Epithelial cell of proximal tubule (primary cell): ENCODE results near the gene FRYL. TPM values are rescaled to one million over a fixed set of nuclear protein-coding genes. Genes with fewer than 3 reads are reported as not detected.

Experiments
- DNase-seq: peaks from one replicate; pipeline ENCODE4 v3.0.0-alpha.2; 2011; ENCODE audit warnings: low read depth
- H3K4me3 ChIP-seq: 2 replicates; pipeline ENCODE4 v1.5.1; 2011; ENCODE audit warnings: low read depth, mild to moderate bottlenecking, low read length
- CTCF ChIP-seq: conservative IDR thresholded peaks from 2 replicates; pipeline ENCODE4 v1.5.1; 2012; ENCODE audit warnings: low read depth, mild to moderate bottlenecking, low read length
- total RNA-seq: library from RNA; depleted of rRNA; stranded (reverse); fragments of >200 nt; gene quantifications from 2 replicates; pipeline ENCODE4 v1.2.3, GENCODE V29; 2015

Gene FRYL
- total RNA-seq, 1 donor from 2014 or later: 22.5 TPM

GRCh38 chr4:48781968-48782367 is 1.9 kb upstream of the FRYL start:
- no peak overlapping the region for H3K4me3 ChIP-seq
- no peak for TF ChIP-seq CTCF
- DNase-seq: no peak

GRCh38 chr4:48780865-48781214 is 761 bp upstream of the FRYL start:
- H3K4me3 ChIP-seq: peak overlapping the region; percentile 66
- no peak for TF ChIP-seq CTCF
- no peak for DNase-seq

DNA sequence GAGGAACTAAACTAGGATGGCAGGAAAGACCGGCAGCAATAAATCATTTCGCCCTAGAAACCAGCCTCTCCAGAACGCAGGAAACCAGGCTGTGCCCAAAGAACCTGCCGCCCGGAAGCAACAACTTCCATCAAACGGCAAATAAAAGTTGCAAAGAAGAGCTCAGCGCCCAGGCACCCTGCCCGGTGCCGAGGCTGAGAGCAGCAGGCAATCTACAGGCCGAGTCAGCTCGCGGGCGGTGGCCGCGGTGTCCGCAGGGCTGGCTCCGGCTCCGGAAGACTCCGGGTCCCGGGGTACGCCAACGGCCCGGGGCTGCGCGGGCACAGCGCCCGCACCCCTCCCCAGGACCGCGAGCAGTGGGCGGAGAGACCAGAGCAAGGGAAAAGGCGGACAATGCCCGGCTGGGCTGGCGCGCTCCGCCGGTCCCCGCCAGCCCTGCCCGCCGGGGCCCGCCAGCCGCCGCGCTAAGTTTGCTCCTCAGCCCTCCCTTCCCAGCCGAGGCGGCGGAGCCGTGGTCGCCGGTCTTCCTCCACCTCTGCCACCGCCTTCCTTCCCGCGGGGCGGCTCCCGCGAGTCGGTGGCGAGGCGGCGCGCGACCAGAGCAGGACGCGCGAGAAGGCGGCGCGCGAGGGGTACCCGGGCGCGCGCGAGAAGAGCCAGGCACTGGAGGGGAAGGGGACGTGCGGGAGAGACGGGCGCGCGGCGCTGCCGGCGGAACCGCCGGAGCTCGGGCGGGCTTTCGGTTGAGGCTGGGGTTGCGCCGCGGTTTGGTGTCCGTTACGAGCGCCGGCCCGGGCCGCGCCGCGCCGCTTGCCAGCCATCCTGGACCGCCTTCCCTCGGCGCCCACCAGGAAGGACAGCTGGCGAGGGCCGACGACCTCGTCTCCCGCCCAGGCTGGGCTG is 733 bp downstream of the FRYL start:
- TF ChIP-seq CTCF: no peak
- no peak for DNase-seq
- H3K4me3 ChIP-seq: peak overlapping the region; percentile 76

DNA sequence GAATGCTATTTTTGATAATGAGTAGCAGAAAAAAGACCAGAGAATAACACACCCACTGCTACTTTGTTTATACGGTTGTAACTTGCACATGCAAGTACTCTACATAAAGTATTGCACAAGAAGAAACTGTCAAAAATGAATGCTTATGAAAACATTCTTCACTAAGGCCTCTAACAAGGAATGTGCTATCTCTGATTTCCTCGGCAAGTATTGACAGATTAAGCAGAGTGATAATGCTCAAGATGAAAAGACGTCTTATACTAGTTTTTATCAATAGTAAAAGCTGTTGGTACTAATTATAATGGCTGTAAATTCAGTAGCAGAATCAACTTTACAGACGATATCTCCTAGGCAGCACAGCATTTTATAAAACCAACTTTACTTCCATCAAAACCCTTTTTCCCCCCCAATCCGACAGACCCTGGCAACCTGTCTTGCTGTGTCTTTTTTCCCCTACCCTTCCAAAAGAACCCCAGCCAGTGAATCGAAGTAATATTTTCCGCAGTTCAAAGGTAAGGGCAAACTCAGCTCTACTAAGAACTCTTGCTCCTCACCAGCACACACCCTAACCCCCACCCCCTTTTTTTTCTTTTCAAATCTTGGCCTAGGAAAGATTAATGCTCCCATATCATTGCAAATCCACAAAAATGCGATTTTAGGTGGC is 1.5 kb downstream of the FRYL start:
- no peak for DNase-seq
- peak overlapping the region; percentile 76 for H3K4me3 ChIP-seq
- TF ChIP-seq CTCF: no peak

- H3K4me3 ChIP-seq: peak overlapping the region; percentile 76
- no peak for DNase-seq
Observed at GRCh38 chr4:48777739-48778138, 2.3 kb downstream of the FRYL start.

More at GRCh38 chr4:48777739-48778138, 2.3 kb downstream of the FRYL start:
- no peak for TF ChIP-seq CTCF
